ENCODE measurements around the gene MTSS2. TPM values are rescaled to one million over a fixed set of nuclear protein-coding genes. Genes with fewer than 3 reads are reported as not detected.

MTSS2 gene
- total RNA-seq, 1 donor from 2014 or later, result 60.8 TPM

DNA sequence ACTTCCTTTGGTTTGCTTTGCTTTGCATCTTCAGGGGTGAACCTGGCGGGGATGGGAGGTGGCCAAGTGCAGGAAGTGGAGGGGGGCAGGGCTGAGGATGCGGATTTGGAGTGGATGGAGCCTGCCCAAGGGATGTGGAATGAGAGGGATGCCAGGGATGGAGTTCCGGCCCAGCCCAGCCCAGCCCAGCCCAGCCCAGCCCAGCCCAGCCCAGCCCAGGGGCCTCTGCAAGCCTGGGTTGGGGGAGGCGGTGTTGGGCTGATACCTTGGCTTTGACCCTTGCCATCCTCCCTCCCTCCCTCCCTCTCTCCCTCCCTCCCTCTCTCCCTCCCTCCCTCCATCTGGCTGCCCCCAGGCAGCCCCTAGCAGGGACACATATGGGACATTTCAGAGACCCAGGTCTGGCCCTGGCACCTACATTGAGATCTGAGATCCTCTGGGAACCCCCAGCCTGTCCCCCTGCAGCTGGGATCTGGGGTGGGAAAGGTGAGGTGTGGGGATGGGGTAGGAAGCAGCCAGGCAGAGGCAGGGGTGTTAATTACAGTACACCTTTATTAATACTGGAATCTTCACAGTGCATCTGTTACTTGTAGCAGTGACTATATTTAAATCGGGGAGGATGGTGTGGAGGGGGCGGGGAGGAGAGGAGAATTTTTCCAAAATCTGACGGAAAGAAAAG lies 25.0 kb downstream of the MTSS2 start:
- no peaks in the 10 kb centered on the region for H3K9me3 ChIP-seq
- DNase-seq, result no peak
- H3K4me1 ChIP-seq, result no peaks in the 10 kb centered on the region
- TF ChIP-seq CTCF (IDR thresholded peaks at IDR 0.05), result no peak
- intact Hi-C loops (cut with DNase I), result no loop called here
- peaks cover 31% of the 10 kb centered on the region for H3K36me3 ChIP-seq
- H3K4me3 ChIP-seq, result no peak overlapping the region
- H3K27me3 ChIP-seq (ENCODE audit: low read depth), result no peaks in the 10 kb centered on the region
- ATAC-seq, result no peak
- H3K27ac ChIP-seq, result no peak overlapping the region

DNA sequence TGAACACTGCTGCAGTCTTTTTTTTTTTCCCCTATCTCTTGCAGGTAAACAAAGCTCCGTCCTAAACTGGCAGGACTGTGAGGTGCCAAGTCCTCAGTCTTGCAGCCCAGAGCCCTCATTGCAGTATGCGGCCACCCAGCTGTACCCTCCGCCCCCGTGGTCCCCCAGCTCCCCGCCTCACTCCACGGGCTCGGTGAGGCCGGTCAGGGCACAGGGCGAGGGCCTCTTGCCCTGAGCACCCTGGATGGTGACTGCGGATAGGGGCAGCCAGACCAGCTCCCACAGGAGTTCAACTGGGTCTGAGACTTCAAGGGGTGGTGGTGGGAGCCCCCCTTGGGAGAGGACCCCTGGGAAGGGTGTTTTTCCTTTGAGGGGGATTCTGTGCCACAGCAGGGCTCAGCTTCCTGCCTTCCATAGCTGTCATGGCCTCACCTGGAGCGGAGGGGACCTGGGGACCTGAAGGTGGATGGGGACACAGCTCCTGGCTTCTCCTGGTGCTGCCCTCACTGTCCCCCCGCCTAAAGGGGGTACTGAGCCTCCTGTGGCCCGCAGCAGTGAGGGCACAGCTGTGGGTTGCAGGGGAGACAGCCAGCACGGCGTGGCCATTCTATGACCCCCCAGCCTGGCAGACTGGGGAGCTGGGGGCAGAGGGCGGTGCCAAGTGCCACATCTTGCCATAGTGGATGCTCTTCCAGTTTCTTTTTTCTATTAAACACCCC lies 25.7 kb downstream of the MTSS2 start:
- H3K27ac ChIP-seq, result no peak overlapping the region
- TF ChIP-seq CTCF (IDR thresholded peaks at IDR 0.05), result no peak

GRCh38 chr16:70659546-70659945 lies 26.3 kb downstream of the MTSS2 start:
- Histone ChIP-seq H3K36me3 (peaks cover 18% of the 10 kb centered on the region), H3K27ac (no peak overlapping the region), H3K9me3 (no peaks in the 10 kb centered on the region), H3K4me3 (no peak overlapping the region), H3K27me3 (ENCODE audit: low read depth) (no peaks in the 10 kb centered on the region), H3K4me1 (no peaks in the 10 kb centered on the region)
- DNase-seq (no peak), ATAC-seq (no peak)
- TF ChIP-seq CTCF (IDR thresholded peaks at IDR 0.05), result no peak
- intact Hi-C loops (cut with DNase I), result no loop called here

More for the DNA sequence above, 25.7 kb downstream of the MTSS2 start:
- peaks cover 24% of the 10 kb centered on the region for H3K36me3 ChIP-seq
- intact Hi-C loops (cut with DNase I), result no loop called here
- H3K4me1 ChIP-seq, result no peaks in the 10 kb centered on the region
- no peaks in the 10 kb centered on the region for H3K9me3 ChIP-seq
- DNase-seq, result no peak
- H3K27me3 ChIP-seq (ENCODE audit: low read depth), result no peaks in the 10 kb centered on the region
- no peak for ATAC-seq
- H3K4me3 ChIP-seq, result no peak overlapping the region

DNA sequence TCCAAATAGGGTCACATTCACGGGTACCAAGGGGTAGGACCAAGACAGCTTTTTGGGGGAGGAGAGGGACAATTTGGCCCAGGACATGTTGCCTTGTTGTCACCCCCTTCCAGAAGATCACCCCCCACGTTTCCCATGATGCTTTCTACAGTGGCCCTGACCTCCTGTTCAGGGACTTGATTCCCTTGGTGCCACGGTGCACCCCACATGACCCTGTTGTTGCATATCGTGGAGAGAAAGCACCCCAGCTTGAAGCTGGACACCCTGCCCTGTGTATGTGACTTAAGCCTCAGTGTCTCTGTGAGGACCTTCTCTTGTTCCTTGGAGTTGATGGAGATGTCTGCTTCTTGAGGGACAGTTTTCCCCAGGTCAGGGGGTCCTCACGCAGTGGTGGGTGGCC lies 26.9 kb downstream of the MTSS2 start:
- Histone ChIP-seq H3K27ac (no peak overlapping the region), H3K4me3 (no peak overlapping the region), H3K36me3 (peaks cover 12% of the 10 kb centered on the region), H3K9me3 (no peaks in the 10 kb centered on the region), H3K4me1 (peaks cover 4% of the 10 kb centered on the region), H3K27me3 (ENCODE audit: low read depth) (no peaks in the 10 kb centered on the region)
- TF ChIP-seq CTCF (IDR thresholded peaks at IDR 0.05), result no peak
- intact Hi-C loops (cut with DNase I), result no loop called here
- DNase-seq (no peak), ATAC-seq (no peak)

- DNase-seq, result no peak
- no peak for TF ChIP-seq CTCF (IDR thresholded peaks at IDR 0.05)
- no peak for ATAC-seq
- intact Hi-C loops (cut with DNase I), result no loop called here
- Histone ChIP-seq H3K4me3 (no peak overlapping the region), H3K27me3 (ENCODE audit: low read depth) (no peaks in the 10 kb centered on the region), H3K36me3 (peaks cover 2% of the 10 kb centered on the region), H3K4me1 (peaks cover 5% of the 10 kb centered on the region), H3K27ac (no peak overlapping the region), H3K9me3 (no peaks in the 10 kb centered on the region)
Observed at GRCh38 chr16:70657956-70658355, 27.9 kb downstream of the MTSS2 start.
